Spleen (tissue), 7 donors: Measurements from ENCODE around the gene CEP41.

Source experiments
- POLR2A ChIP-seq, 3 donors: fragments of 450-650 bp; IDR thresholded peaks; one replicate each; pipeline ENCODE4 v1.5.1; 2017; ENCODE audit warnings: antibody characterized with exemption in 3 of 3, mild to moderate bottlenecking in 1 of 3
- TF ChIP-seq, protein P1 (sequence below), 11 experiments: fragments of 200-600 bp in 7 of 11; fragments of 450-650 bp in 4 of 11; sonication (generic) in 4 of 11; IDR thresholded peaks in 8 of 11; conservative IDR thresholded peaks in 3 of 11; 1 replicate in 7 of 11; 2 replicates in 4 of 11; pipeline versions ENCODE4 v1.4.0 to v1.8.0; 2016 to 2021; ENCODE audit warnings: antibody characterized with exemption in 11 of 11, inconsistent platforms in 4 of 11, mild to moderate bottlenecking in 1 of 11
- donor health status: DM: no; HTN: no; CAD: no; lungs with moderate emphysema.
- donor health status: DM: no; HTN: no; CAD: no.
- donor health status: DM: no; HTN: no; CAD: no.

DNA sequence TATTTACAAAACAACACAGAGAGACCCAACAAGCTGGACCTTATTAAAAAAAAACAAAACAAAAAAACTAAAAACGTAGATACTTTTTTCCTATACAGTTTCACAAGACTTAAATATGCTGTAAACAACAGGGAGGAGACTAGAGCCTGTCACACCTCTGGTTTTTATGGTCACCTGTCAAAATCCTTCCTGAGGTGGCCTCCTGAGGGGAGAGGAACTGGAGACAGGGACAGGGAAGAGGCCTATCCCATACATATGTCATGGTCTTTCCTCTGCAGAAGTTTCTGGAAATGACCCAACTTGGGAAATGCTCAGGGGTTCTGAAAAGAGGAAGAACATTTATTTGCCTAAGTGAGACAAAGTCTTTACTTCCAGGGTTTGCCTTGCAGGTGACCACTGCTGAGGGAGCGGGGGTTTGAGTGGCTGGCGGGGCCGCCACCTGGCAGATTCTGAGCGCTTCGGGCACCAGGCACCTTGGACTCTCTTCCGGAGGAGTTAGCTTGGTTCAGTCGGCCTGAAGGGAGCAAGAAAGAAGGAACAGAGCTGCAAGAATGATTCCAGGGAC lies 42.2 kb downstream of the CEP41 start:
- no peak for TF ChIP-seq POLR2A (IDR thresholded peaks at IDR 0.05)
- TF ChIP-seq, protein P1, sequence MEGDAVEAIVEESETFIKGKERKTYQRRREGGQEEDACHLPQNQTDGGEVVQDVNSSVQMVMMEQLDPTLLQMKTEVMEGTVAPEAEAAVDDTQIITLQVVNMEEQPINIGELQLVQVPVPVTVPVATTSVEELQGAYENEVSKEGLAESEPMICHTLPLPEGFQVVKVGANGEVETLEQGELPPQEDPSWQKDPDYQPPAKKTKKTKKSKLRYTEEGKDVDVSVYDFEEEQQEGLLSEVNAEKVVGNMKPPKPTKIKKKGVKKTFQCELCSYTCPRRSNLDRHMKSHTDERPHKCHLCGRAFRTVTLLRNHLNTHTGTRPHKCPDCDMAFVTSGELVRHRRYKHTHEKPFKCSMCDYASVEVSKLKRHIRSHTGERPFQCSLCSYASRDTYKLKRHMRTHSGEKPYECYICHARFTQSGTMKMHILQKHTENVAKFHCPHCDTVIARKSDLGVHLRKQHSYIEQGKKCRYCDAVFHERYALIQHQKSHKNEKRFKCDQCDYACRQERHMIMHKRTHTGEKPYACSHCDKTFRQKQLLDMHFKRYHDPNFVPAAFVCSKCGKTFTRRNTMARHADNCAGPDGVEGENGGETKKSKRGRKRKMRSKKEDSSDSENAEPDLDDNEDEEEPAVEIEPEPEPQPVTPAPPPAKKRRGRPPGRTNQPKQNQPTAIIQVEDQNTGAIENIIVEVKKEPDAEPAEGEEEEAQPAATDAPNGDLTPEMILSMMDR (IDR thresholded peaks at IDR 0.05 in 8 of 11, conservative IDR thresholded peaks at IDR 0.05 in 3 of 11) = no peak
